ENCODE results near the gene PRDM15.

DNA sequence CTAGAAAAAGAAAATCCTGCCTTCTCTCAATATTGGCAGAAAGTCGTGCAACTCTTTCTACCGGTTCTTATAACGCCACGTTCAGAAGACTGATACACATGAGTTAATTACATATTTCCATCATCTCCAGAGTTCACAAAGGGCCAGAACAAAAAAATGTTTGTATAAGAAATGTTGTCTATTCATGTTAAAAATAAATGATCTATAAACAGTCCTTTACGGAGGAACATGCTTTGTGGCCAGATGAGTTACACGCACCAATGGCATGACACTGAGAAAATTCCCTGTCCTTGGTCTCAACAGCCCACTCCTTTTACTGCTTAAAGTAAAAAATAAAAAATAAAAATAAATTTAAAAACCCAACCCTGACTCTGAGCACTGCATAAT lies 45.2 kb upstream of the PRDM15 start:
- TF ChIP-seq, protein P1, sequence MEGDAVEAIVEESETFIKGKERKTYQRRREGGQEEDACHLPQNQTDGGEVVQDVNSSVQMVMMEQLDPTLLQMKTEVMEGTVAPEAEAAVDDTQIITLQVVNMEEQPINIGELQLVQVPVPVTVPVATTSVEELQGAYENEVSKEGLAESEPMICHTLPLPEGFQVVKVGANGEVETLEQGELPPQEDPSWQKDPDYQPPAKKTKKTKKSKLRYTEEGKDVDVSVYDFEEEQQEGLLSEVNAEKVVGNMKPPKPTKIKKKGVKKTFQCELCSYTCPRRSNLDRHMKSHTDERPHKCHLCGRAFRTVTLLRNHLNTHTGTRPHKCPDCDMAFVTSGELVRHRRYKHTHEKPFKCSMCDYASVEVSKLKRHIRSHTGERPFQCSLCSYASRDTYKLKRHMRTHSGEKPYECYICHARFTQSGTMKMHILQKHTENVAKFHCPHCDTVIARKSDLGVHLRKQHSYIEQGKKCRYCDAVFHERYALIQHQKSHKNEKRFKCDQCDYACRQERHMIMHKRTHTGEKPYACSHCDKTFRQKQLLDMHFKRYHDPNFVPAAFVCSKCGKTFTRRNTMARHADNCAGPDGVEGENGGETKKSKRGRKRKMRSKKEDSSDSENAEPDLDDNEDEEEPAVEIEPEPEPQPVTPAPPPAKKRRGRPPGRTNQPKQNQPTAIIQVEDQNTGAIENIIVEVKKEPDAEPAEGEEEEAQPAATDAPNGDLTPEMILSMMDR (IDR thresholded peaks at IDR 0.05) = no peak
- TF ChIP-seq POLR2A (IDR thresholded peaks at IDR 0.05) (no peak), POLR2AphosphoS5 (IDR thresholded peaks at IDR 0.05) (no peak)

Measured in transverse colon (tissue), 4 donors.